IPS DF 4.7 (cell line): ENCODE results near the gene GARRE1.
"Not testable (repeated sequence)": the region's sequence is repeated elsewhere in the genome, so short reads cannot be mapped to it uniquely, and the experiment has no call there.

Experiments used
- DNase-seq: peaks from one replicate; pipeline ENCODE4 v3.0.0-alpha.2; 2013; ENCODE audit warnings: low spot score; ENCODE audit errors: extremely low read depth

GARRE1 gene

GRCh38 chr19:34230820-34231219, 23.5 kb upstream of the GARRE1 start:
- no peak for DNase-seq

- DNase-seq: no peak
These were observed 22.9 kb upstream of the GARRE1 start for GRCh38 chr19:34231439-34231838.

GRCh38 chr19:34232566-34233481, 21.5 kb upstream of the GARRE1 start:
- no peak for DNase-seq

- no peak for DNase-seq
These were observed 18.9 kb upstream of the GARRE1 start for GRCh38 chr19:34235425-34235940.

GRCh38 chr19:34236035-34236987, 18.0 kb upstream of the GARRE1 start:
- DNase-seq: no peak

GRCh38 chr19:34237283-34237682, 17.1 kb upstream of the GARRE1 start:
- no peak for DNase-seq

GRCh38 chr19:34237939-34238338, 16.4 kb upstream of the GARRE1 start:
- no peak for DNase-seq

GRCh38 chr19:34241513-34242337, 12.6 kb upstream of the GARRE1 start:
- DNase-seq: no peak

GRCh38 chr19:34243138-34243875, 11.0 kb upstream of the GARRE1 start:
- not testable (repeated sequence) for DNase-seq

GRCh38 chr19:34243876-34244578, 10.3 kb upstream of the GARRE1 start:
- DNase-seq: no peak

- no peak for DNase-seq
These were observed 9.6 kb upstream of the GARRE1 start for GRCh38 chr19:34244611-34245299.

GRCh38 chr19:34246340-34246739, 8.0 kb upstream of the GARRE1 start:
- DNase-seq: no peak

- DNase-seq: no peak
These were observed 5.4 kb upstream of the GARRE1 start for GRCh38 chr19:34248941-34249340.

GRCh38 chr19:34253167-34253566, 1.2 kb upstream of the GARRE1 start:
- not testable (repeated sequence) for DNase-seq

- DNase-seq: not testable (repeated sequence)
These were observed 691 bp upstream of the GARRE1 start for GRCh38 chr19:34253681-34254045.

GRCh38 chr19:34254698-34255432, 511 bp downstream of the GARRE1 start:
- no peak for DNase-seq

GRCh38 chr19:34255546-34255945, 1.2 kb downstream of the GARRE1 start:
- DNase-seq: no peak

- no peak for DNase-seq
These were observed 2.6 kb downstream of the GARRE1 start for GRCh38 chr19:34256835-34257558.
